Activated B cell treated with CpG ODN at 0.5 μM for 24 hours (primary cell): Measurements from ENCODE around the gene PRR4. TPM values are rescaled to one million over a fixed set of nuclear protein-coding genes. Genes with fewer than 3 reads are reported as not detected.

ENCODE experiments used
- ATAC-seq: fragments of 200-7000 bp; cut with Tn5 transposase; one replicate; pipeline ENCODE4 v1.10.0; 2021; ENCODE audit warnings: low read depth, mild to moderate bottlenecking, moderate library complexity
- CTCF ChIA-PET: fragments of 350-600 bp; sonication (Branson Sonifier 250); formaldehyde crosslinking; loops from one replicate; lab custom pipeline; 2021; ENCODE audit warnings: antibody characterized with exemption; lab: Charles Lee
- POLR2A ChIA-PET: fragments of 350-600 bp; sonication (Branson Sonifier 250); formaldehyde crosslinking; loops from one replicate; lab custom pipeline; 2021; ENCODE audit warnings: antibody characterized with exemption; lab: Charles Lee
- DNase-seq: peaks from one replicate; pipeline ENCODE4 v3.0.0; 2022
- H3K27ac Mint-ChIP-seq: one replicate; pipeline ENCODE4 v1.8.0; 2020; ENCODE audit warnings: mixed read lengths
- H3K27me3 Mint-ChIP-seq: one replicate; pipeline ENCODE4 v1.8.0; 2021; ENCODE audit warnings: mixed read lengths
- H3K36me3 Mint-ChIP-seq: one replicate; pipeline ENCODE4 v1.8.0; 2021; ENCODE audit warnings: low read depth, mixed read lengths
- H3K4me1 Mint-ChIP-seq: one replicate; pipeline ENCODE4 v1.8.0; 2021; ENCODE audit warnings: mixed read lengths
- H3K4me3 Mint-ChIP-seq: one replicate; pipeline ENCODE4 v1.8.0; 2020; ENCODE audit warnings: mild to moderate bottlenecking, mixed read lengths
- H3K9me3 Mint-ChIP-seq: one replicate; pipeline ENCODE4 v1.8.0; 2020; ENCODE audit warnings: mixed read lengths
- CTCF ChIP-seq: fragments of 200-600 bp; IDR thresholded peaks from one replicate; pipeline ENCODE4 v1.8.0; 2022; ENCODE audit warnings: antibody characterized with exemption, mild to moderate bottlenecking
- intact Hi-C: fragments of 100-400 bp; cut with micrococcal nuclease; formaldehyde crosslinking; loops from one replicate; pipeline ENCODE4 v1.15.1; 2024
- total RNA-seq: library from RNA; stranded (reverse); gene quantifications from 2 replicates; pipeline ENCODE4 v1.2.3, GENCODE V29; 2022

The PRR4 gene, protein sequence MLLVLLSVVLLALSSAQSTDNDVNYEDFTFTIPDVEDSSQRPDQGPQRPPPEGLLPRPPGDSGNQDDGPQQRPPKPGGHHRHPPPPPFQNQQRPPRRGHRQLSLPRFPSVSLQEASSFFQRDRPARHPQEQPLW
- 0.98 and 3.0 TPM in 2 replicates for total RNA-seq

GRCh38 chr12:10849425-10849878 lies at the start of gene PRR4:
TSS of gene PRR4 (minus strand) at chr12:10849475. CDS start at chr12:10849437, 38 bp downstream.
- intact Hi-C loops = no loop called here
- CTCF ChIA-PET = no interaction called here
- Mint-ChIP-seq H3K4me1 (no peaks in the 10 kb centered on the region), H3K27me3 (no peaks in the 10 kb centered on the region), H3K36me3 (peaks cover 12% of the 10 kb centered on the region), H3K4me3 (no peak within 1 kb of the TSS), H3K9me3 (no peaks in the 10 kb centered on the region), H3K27ac (no peak within 1 kb of the TSS)
- TF ChIP-seq CTCF = no peak
- POLR2A ChIA-PET = no interaction called here
- DNase-seq (no peak), ATAC-seq (no peak)

- Mint-ChIP-seq H3K9me3 (no peaks in the 10 kb centered on the region), H3K4me3 (no peak overlapping the region), H3K27ac (no peak overlapping the region), H3K36me3 (peaks cover 3% of the 10 kb centered on the region), H3K27me3 (no peaks in the 10 kb centered on the region), H3K4me1 (no peaks in the 10 kb centered on the region)
- ChIA-PET POLR2A (no interaction called here), CTCF (no interaction called here)
- intact Hi-C loops = no loop called here
- DNase-seq (no peak), ATAC-seq (no peak)
- TF ChIP-seq CTCF = no peak
Measured at GRCh38 chr12:10896854-10897253, 47.6 kb upstream of the PRR4 start.

DNA sequence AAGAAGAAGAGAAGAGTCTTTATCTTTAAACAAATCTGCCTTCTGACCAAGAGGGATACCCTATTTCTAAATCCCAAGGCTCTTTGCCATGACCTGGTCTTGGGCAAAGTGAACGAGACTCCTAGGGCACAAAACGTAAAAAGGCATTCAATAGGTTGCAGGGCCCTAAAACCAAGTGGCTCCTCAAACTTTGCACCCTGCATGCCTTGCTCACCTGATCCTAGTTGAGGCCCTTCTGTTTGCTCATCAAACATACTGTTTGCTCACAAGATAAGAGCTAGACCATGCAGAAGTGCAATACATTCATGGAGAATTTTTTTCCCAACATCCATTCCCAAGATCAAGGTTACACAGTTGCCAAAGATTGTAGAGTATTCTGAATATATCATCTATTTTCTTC lies 42.7 kb upstream of the PRR4 start:
- ATAC-seq (no peak), DNase-seq (no peak)
- ChIA-PET POLR2A (no interaction called here), CTCF (no interaction called here)
- intact Hi-C loops = no loop called here
- TF ChIP-seq CTCF = no peak
- H3K27ac Mint-ChIP-seq = no peak overlapping the region
- H3K27me3 Mint-ChIP-seq = no peaks in the 10 kb centered on the region
- H3K36me3 Mint-ChIP-seq = peaks cover 8% of the 10 kb centered on the region
- H3K4me3 Mint-ChIP-seq = no peak overlapping the region
- no peaks in the 10 kb centered on the region for H3K4me1 Mint-ChIP-seq
- no peaks in the 10 kb centered on the region for H3K9me3 Mint-ChIP-seq

GRCh38 chr12:10889226-10889625 lies 40.0 kb upstream of the PRR4 start:
- Mint-ChIP-seq H3K4me1 (no peaks in the 10 kb centered on the region), H3K4me3 (no peak overlapping the region), H3K9me3 (no peaks in the 10 kb centered on the region), H3K27ac (no peak overlapping the region), H3K27me3 (no peaks in the 10 kb centered on the region), H3K36me3 (peaks cover 5% of the 10 kb centered on the region)
- CTCF ChIA-PET = no interaction called here
- TF ChIP-seq CTCF = no peak
- DNase-seq = no peak
- no peak for ATAC-seq
- POLR2A ChIA-PET = no interaction called here
- intact Hi-C loops = no loop called here

DNA sequence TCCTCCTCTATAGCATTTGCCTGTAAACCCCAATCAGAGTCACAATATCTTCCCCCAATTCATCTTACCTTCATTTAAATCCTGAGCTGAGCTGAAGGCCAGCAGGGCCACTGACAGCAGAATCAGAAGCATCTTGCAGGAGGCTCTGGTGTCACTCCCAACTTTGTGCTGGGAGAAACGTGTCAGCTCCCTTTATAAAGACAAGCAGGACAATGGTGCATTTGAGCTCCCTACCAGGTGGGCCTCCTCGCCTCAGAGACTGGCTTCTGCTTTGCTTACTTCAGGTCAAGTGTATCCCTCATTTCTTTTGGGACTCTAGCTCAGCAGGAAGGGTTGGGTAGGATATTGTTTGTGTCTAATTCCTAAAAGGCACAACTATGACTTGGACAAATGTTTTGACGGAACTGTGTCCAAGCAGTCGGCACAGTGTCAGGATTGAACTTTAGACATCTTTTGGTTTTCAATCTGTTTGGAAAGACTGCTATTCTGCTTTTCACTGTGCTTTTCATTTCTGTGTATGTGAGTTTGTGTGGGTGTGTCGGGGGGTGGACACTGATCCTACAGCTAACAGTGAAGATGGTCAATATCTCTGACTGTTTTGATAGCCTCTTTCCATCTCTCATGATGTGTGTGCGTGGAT lies 34.9 kb upstream of the PRR4 start, which contains the start of gene PRH1:
PRH1 (minus strand) TSS at position 170 of the 640 bp plus-strand sequence; CDS start at position 132, 38 bp downstream.
- POLR2A ChIA-PET = no interaction called here
- intact Hi-C loops = no loop called here
- CTCF ChIA-PET = no interaction called here
- no peaks in the 10 kb centered on the region for H3K4me1 Mint-ChIP-seq
- no peak for TF ChIP-seq CTCF
- H3K9me3 Mint-ChIP-seq = no peaks in the 10 kb centered on the region
- DNase-seq (no peak), ATAC-seq (no peak)
- H3K4me3 Mint-ChIP-seq = no peak within 1 kb of the TSS
- H3K27ac Mint-ChIP-seq = no peak within 1 kb of the TSS
- peaks cover 7% of the 10 kb centered on the region for H3K36me3 Mint-ChIP-seq
- H3K27me3 Mint-ChIP-seq = no peaks in the 10 kb centered on the region
